SK-N-SH treated with all-trans-retinoic acid at 6 μM for 48 hours (cell line): Measurements from ENCODE around the gene ANK3.

Source experiments
- ATAC-seq: fragments of 200-7000 bp; cut with Tn5 transposase; 3 replicates; pipeline ENCODE4 v1.9.1; 2020; ENCODE audit warnings: mild to moderate bottlenecking, moderate library complexity
- ARNTL ChIP-seq: fragments of 450-650 bp; formaldehyde crosslinking; IDR thresholded peaks from 2 replicates; pipeline ENCODE4 v1.5.0; 2020; ENCODE audit warnings: low read depth, mild to moderate bottlenecking, moderate library complexity, borderline replicate concordance
- BACH2 ChIP-seq: fragments of 250-450 bp; sonication (Bioruptor Pico); IDR thresholded peaks from 2 replicates; pipeline ENCODE4 v1.9.0; 2021; ENCODE audit warnings: mild to moderate bottlenecking, borderline replicate concordance
- CREB5 ChIP-seq: fragments of 250-450 bp; sonication (Bioruptor Pico); IDR thresholded peaks from 2 replicates; pipeline ENCODE4 v1.5.1; 2020; ENCODE audit warnings: low read depth, mild to moderate bottlenecking, moderate library complexity
- CSDC2 ChIP-seq: fragments of 250-450 bp; sonication (Bioruptor Pico); IDR thresholded peaks from 2 replicates; pipeline ENCODE4 v1.5.0; 2020; ENCODE audit warnings: mild to moderate bottlenecking, moderate library complexity
- CSRNP3 ChIP-seq: fragments of 250-450 bp; sonication (Bioruptor Pico); IDR thresholded peaks from 2 replicates; pipeline ENCODE4 v1.5.1; 2021; ENCODE audit warnings: mild to moderate bottlenecking, moderate library complexity
- ESRRG ChIP-seq: fragments of 250-450 bp; sonication (Bioruptor Pico); IDR thresholded peaks from 2 replicates; pipeline ENCODE4 v1.6.1; 2021; ENCODE audit warnings: mild to moderate bottlenecking
- GLIS3 ChIP-seq: fragments of 250-450 bp; sonication (Bioruptor Pico); IDR thresholded peaks from 2 replicates; pipeline ENCODE4 v1.5.0; 2020; ENCODE audit warnings: mild to moderate bottlenecking, moderate library complexity
- ISL1 ChIP-seq: fragments of 250-450 bp; sonication (Bioruptor Pico); IDR thresholded peaks from 2 replicates; pipeline ENCODE4 v2.1.2; 2022; ENCODE audit warnings: mild to moderate bottlenecking, moderate library complexity
- OSR1 ChIP-seq: fragments of 250-450 bp; sonication (Bioruptor Pico); IDR thresholded peaks from 2 replicates; pipeline ENCODE4 v1.8.0; 2022; ENCODE audit warnings: moderate library complexity, mild to moderate bottlenecking, inconsistent platforms
- POU6F1 ChIP-seq: fragments of 250-450 bp; sonication (Bioruptor Pico); IDR thresholded peaks from 2 replicates; pipeline ENCODE4 v1.8.0; 2021; ENCODE audit warnings: low read depth, mild to moderate bottlenecking, moderate library complexity, borderline replicate concordance
- PPARA ChIP-seq: fragments of 250-450 bp; sonication (Bioruptor Pico); IDR thresholded peaks from 2 replicates; pipeline ENCODE4 v1.5.0; 2020; ENCODE audit warnings: mild to moderate bottlenecking, borderline replicate concordance
- RARB ChIP-seq: fragments of 250-450 bp; sonication (Bioruptor Pico); IDR thresholded peaks from 2 replicates; pipeline ENCODE4 v1.8.0; 2021; ENCODE audit warnings: mild to moderate bottlenecking, moderate library complexity
- TCF4 ChIP-seq: fragments of 250-450 bp; sonication (Bioruptor Pico); IDR thresholded peaks from 2 replicates; pipeline ENCODE4 v1.8.0; 2021; ENCODE audit warnings: mild to moderate bottlenecking, moderate library complexity, borderline replicate concordance
- TOX ChIP-seq: fragments of 250-450 bp; sonication (Bioruptor Pico); IDR thresholded peaks from 2 replicates; pipeline ENCODE4 v1.8.0; 2021; ENCODE audit warnings: mild to moderate bottlenecking, moderate library complexity, borderline replicate concordance
- TSHZ2 ChIP-seq: fragments of 250-450 bp; sonication (Bioruptor Pico); IDR thresholded peaks from 2 replicates; pipeline ENCODE4 v1.5.0; 2020; ENCODE audit warnings: mild to moderate bottlenecking, moderate library complexity
- ZC3H10 ChIP-seq: fragments of 250-450 bp; sonication (Bioruptor Pico); IDR thresholded peaks from 2 replicates; pipeline ENCODE4 v1.5.1; 2021; ENCODE audit warnings: mild to moderate bottlenecking, moderate library complexity
- ZFP3 ChIP-seq: fragments of 250-450 bp; sonication (Bioruptor Pico); IDR thresholded peaks from 2 replicates; pipeline ENCODE4 v1.5.0; 2020; ENCODE audit warnings: mild to moderate bottlenecking, moderate library complexity
- ZFP30 ChIP-seq: fragments of 450-650 bp; formaldehyde crosslinking; IDR thresholded peaks from 2 replicates; pipeline ENCODE4 v1.5.0; 2022; ENCODE audit warnings: mild to moderate bottlenecking, moderate library complexity
- ZNF70 ChIP-seq: fragments of 450-650 bp; formaldehyde crosslinking; IDR thresholded peaks from 2 replicates; pipeline ENCODE4 v1.5.0; 2020; ENCODE audit warnings: mild to moderate bottlenecking, moderate library complexity
- ZNF8 ChIP-seq: fragments of 450-650 bp; formaldehyde crosslinking; IDR thresholded peaks from 2 replicates; pipeline ENCODE4 v1.5.0; 2020; ENCODE audit warnings: mild to moderate bottlenecking, moderate library complexity
- TF ChIP-seq, protein P1 (sequence below): fragments of 250-450 bp; sonication (Bioruptor Pico); IDR thresholded peaks from 2 replicates; pipeline ENCODE4 v1.8.0; 2020; ENCODE audit warnings: mild to moderate bottlenecking, moderate library complexity, borderline replicate concordance

Gene ANK3

GRCh38 chr10:60200682-60201053 lies 189.0 kb downstream of the ANK3 start:
- TF ChIP-seq TCF4 (CRISPR knock-in tag) (peak; percentile 72), ZFP30 (CRISPR knock-in tag) (no peak), GLIS3 (CRISPR knock-in tag) (no peak), PPARA (CRISPR knock-in tag) (peak; percentile 89; the same call in 1 of the 2 replicates), ARNTL (no peak), TSHZ2 (CRISPR knock-in tag) (peak; percentile 36; the same call in 1 of the 2 replicates)
- no peak for ATAC-seq

- no peak for ATAC-seq
- TF ChIP-seq ZFP3 (CRISPR knock-in tag) (no peak), ARNTL (no peak), ZNF70 (CRISPR knock-in tag) (no peak), CSDC2 (CRISPR knock-in tag) (no peak), CREB5 (CRISPR knock-in tag) (no peak), TSHZ2 (CRISPR knock-in tag) (no peak), OSR1 (no peak), RARB (CRISPR knock-in tag) (no peak), CSRNP3 (CRISPR knock-in tag) (no peak), POU6F1 (CRISPR knock-in tag) (no peak), TOX (CRISPR knock-in tag) (no peak), ISL1 (CRISPR knock-in tag) (no peak), PPARA (CRISPR knock-in tag) (no peak), ESRRG (CRISPR knock-in tag) (no peak), ZC3H10 (CRISPR knock-in tag) (no peak), GLIS3 (CRISPR knock-in tag) (no peak), BACH2 (CRISPR knock-in tag) (no peak), TCF4 (CRISPR knock-in tag) (no peak), ZNF8 (CRISPR knock-in tag) (no peak)
- TF ChIP-seq, protein P1, sequence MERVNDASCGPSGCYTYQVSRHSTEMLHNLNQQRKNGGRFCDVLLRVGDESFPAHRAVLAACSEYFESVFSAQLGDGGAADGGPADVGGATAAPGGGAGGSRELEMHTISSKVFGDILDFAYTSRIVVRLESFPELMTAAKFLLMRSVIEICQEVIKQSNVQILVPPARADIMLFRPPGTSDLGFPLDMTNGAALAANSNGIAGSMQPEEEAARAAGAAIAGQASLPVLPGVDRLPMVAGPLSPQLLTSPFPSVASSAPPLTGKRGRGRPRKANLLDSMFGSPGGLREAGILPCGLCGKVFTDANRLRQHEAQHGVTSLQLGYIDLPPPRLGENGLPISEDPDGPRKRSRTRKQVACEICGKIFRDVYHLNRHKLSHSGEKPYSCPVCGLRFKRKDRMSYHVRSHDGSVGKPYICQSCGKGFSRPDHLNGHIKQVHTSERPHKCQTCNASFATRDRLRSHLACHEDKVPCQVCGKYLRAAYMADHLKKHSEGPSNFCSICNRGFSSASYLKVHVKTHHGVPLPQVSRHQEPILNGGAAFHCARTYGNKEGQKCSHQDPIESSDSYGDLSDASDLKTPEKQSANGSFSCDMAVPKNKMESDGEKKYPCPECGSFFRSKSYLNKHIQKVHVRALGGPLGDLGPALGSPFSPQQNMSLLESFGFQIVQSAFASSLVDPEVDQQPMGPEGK (CRISPR knock-in tag) = no peak
These were observed 189.5 kb downstream of the ANK3 start for GRCh38 chr10:60200012-60200681.
